OCI-LY1 (cell line): ENCODE results near the gene ST6GAL1.

ENCODE experiments used
- EZH2 ChIP-seq: fragments of 200-600 bp; sonication (generic), shearing (Covaris generic); IDR thresholded peaks from 2 replicates; pipeline ENCODE4 v1.8.0; 2017; ENCODE audit warnings: borderline replicate concordance, mixed run types, mild to moderate bottlenecking, antibody characterized with exemption, low read length, moderate library complexity, mixed read lengths
- TF ChIP-seq, protein P1 (sequence below): fragments of 200-600 bp; sonication (generic), shearing (Covaris generic); IDR thresholded peaks from 2 replicates; pipeline ENCODE4 v1.5.1; 2017; ENCODE audit warnings: mild to moderate bottlenecking, antibody characterized with exemption, low read length, moderate library complexity, mixed read lengths

DNA sequence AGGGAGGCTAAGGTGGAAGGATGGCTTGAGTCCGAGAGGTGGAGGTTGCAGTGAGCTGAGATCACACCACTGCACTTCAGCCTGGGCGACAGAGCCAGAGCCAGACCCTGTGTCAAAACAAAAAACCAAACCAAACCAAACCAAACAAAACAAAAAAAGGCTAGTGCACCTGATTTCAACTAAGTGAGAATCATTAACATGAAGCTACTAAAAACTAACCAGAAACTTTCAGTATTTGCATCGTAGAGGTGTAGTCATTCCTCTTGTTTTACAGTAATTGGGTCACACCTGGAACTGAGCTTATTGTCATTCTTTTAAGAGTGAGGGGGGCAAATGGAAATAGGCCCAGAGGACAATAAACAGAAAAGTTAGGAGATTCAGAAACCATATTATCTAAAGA, 58.5 kb downstream of the ST6GAL1 start:
- TF ChIP-seq, protein P1, sequence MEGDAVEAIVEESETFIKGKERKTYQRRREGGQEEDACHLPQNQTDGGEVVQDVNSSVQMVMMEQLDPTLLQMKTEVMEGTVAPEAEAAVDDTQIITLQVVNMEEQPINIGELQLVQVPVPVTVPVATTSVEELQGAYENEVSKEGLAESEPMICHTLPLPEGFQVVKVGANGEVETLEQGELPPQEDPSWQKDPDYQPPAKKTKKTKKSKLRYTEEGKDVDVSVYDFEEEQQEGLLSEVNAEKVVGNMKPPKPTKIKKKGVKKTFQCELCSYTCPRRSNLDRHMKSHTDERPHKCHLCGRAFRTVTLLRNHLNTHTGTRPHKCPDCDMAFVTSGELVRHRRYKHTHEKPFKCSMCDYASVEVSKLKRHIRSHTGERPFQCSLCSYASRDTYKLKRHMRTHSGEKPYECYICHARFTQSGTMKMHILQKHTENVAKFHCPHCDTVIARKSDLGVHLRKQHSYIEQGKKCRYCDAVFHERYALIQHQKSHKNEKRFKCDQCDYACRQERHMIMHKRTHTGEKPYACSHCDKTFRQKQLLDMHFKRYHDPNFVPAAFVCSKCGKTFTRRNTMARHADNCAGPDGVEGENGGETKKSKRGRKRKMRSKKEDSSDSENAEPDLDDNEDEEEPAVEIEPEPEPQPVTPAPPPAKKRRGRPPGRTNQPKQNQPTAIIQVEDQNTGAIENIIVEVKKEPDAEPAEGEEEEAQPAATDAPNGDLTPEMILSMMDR, result no peak
- no peak for TF ChIP-seq EZH2
